ENCODE data around the gene FOXJ1.

The FOXJ1 gene

GRCh38 chr17:76086384-76086783, 54.7 kb downstream of the FOXJ1 start:
- no peak for DNase-seq (ENCODE audit: extremely low spot score)
- TF ChIP-seq ELF4 (IDR thresholded peaks at IDR 0.05): no peak
- no peak for TF ChIP-seq CTBP1 (IDR thresholded peaks at IDR 0.05; ENCODE audit: borderline replicate concordance)
- no peak for TF ChIP-seq FOXM1 (IDR thresholded peaks at IDR 0.05; ENCODE audit: borderline replicate concordance)
- no peak for TF ChIP-seq LEF1 (IDR thresholded peaks at IDR 0.05; ENCODE audit: borderline replicate concordance)
- TF ChIP-seq FOXK2 (IDR thresholded peaks at IDR 0.05): no peak
- no peak for TF ChIP-seq FOXA1 (IDR thresholded peaks at IDR 0.05)
- TF ChIP-seq BHLHE40 (IDR thresholded peaks at IDR 0.05; ENCODE audit: borderline replicate concordance): no peak
- no peak for TF ChIP-seq NFRKB (IDR thresholded peaks at IDR 0.05)
- no peak for TF ChIP-seq L3MBTL2 (conservative IDR thresholded peaks at IDR 0.05)
- no peak for TF ChIP-seq ARNT (IDR thresholded peaks at IDR 0.05)
- no peak for TF ChIP-seq ZNF384 (IDR thresholded peaks at IDR 0.05)
- no peak for TF ChIP-seq SUZ12 (IDR thresholded peaks at IDR 0.05)
- no peak for TF ChIP-seq SP1 (IDR thresholded peaks at IDR 0.05)
- TF ChIP-seq PKNOX1 (IDR thresholded peaks at IDR 0.05): no peak
- TF ChIP-seq HDGF (IDR thresholded peaks at IDR 0.05; ENCODE audit: borderline replicate concordance): no peak
- TF ChIP-seq TARDBP (IDR thresholded peaks at IDR 0.05): no peak
- CTCF ChIA-PET: no interaction called here
- POLR2A ChIA-PET: interaction anchor here (0.7 to 1.6 kb wide), 2 partner anchors 9 to 17 kb away, joined by 3 to 4 read pairs; partner anchors contain the start of gene EXOC7

All from HEK293T (cell line).